Measurements from ENCODE around the gene ZEB1. TPM values are rescaled to one million over a fixed set of nuclear protein-coding genes. Genes with fewer than 3 reads are reported as not detected.

The ZEB1 gene
- total RNA-seq, 1 experiment from 2014 or later: 31.5 TPM

DNA sequence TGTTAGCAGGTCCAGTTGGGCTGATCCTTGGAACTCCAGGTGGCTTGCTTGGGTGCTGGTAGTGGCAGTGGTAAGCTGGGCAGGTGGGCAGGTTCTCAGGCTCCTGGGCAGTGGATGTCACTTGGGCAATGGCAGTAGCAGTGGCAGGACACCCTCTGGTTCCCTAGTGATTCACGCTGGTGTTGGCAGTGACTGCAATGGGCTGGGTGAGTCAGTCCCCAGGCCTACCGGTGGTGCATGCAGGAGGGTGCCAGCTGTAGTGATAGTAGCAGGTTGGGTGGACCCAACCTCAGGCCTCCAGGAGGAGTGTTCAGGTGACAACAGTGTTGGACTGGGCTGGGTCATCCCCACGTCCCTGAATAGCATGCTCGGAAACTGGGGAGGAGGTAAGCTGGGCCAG lies 189.2 kb downstream of the ZEB1 start:
- no peak overlapping the region for H3K27ac ChIP-seq (ENCODE audit: low read length)
- no TSS peak for BruUV-seq (replicated peaks)
- no peaks in the 10 kb centered on the region for H3K4me1 ChIP-seq (ENCODE audit: control insufficient read depth, insufficient read depth, low read length)
- H3K9me3 ChIP-seq (ENCODE audit: control insufficient read depth, insufficient read depth, low read depth, low read length): peaks cover 21% of the 10 kb centered on the region; the same call in 1 of the 2 replicates
- TF ChIP-seq, protein P1, sequence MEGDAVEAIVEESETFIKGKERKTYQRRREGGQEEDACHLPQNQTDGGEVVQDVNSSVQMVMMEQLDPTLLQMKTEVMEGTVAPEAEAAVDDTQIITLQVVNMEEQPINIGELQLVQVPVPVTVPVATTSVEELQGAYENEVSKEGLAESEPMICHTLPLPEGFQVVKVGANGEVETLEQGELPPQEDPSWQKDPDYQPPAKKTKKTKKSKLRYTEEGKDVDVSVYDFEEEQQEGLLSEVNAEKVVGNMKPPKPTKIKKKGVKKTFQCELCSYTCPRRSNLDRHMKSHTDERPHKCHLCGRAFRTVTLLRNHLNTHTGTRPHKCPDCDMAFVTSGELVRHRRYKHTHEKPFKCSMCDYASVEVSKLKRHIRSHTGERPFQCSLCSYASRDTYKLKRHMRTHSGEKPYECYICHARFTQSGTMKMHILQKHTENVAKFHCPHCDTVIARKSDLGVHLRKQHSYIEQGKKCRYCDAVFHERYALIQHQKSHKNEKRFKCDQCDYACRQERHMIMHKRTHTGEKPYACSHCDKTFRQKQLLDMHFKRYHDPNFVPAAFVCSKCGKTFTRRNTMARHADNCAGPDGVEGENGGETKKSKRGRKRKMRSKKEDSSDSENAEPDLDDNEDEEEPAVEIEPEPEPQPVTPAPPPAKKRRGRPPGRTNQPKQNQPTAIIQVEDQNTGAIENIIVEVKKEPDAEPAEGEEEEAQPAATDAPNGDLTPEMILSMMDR (IDR thresholded peaks at IDR 0.05): no peak
- TF ChIP-seq TCF7L2 (IDR thresholded peaks at IDR 0.05; ENCODE audit: low read depth, low read length) (no peak), SIN3A (IDR thresholded peaks at IDR 0.05; ENCODE audit: borderline replicate concordance, insufficient read depth, low read depth, low read length) (no peak), POLR2AphosphoS5 (IDR thresholded peaks at IDR 0.05; ENCODE audit: low read depth, low read length) (no peak)
- TF ChIP-seq, protein P2, sequence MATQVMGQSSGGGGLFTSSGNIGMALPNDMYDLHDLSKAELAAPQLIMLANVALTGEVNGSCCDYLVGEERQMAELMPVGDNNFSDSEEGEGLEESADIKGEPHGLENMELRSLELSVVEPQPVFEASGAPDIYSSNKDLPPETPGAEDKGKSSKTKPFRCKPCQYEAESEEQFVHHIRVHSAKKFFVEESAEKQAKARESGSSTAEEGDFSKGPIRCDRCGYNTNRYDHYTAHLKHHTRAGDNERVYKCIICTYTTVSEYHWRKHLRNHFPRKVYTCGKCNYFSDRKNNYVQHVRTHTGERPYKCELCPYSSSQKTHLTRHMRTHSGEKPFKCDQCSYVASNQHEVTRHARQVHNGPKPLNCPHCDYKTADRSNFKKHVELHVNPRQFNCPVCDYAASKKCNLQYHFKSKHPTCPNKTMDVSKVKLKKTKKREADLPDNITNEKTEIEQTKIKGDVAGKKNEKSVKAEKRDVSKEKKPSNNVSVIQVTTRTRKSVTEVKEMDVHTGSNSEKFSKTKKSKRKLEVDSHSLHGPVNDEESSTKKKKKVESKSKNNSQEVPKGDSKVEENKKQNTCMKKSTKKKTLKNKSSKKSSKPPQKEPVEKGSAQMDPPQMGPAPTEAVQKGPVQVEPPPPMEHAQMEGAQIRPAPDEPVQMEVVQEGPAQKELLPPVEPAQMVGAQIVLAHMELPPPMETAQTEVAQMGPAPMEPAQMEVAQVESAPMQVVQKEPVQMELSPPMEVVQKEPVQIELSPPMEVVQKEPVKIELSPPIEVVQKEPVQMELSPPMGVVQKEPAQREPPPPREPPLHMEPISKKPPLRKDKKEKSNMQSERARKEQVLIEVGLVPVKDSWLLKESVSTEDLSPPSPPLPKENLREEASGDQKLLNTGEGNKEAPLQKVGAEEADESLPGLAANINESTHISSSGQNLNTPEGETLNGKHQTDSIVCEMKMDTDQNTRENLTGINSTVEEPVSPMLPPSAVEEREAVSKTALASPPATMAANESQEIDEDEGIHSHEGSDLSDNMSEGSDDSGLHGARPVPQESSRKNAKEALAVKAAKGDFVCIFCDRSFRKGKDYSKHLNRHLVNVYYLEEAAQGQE (IDR thresholded peaks at IDR 0.05; ENCODE audit: insufficient read depth in 1 of 2, low read depth in 2 of 2, low read length in 1 of 2): no peak
- CTCF ChIA-PET: no interaction called here
- no peak overlapping the region for H3K4me3 ChIP-seq (ENCODE audit: low read depth in 2 of 2, low read length in 2 of 2)
- in situ Hi-C loops (cut with HindIII; ENCODE audit: low pct_unique_long_range_greater_than_20kb, low sequenced_read_pairs) (no loop called here), intact Hi-C loops (cut with micrococcal nuclease; ENCODE audit: unreplicated experiment) (no loop called here)
- POLR2A ChIA-PET: no interaction called here
- peaks cover 6% of the 10 kb centered on the region; the same call in 1 of the 2 replicates for H3K36me3 ChIP-seq (ENCODE audit: control insufficient read depth, insufficient read depth, low read length)
- H3K27me3 ChIP-seq (ENCODE audit: control insufficient read depth, insufficient read depth, low read length): no peaks in the 10 kb centered on the region
- ATAC-seq: no peak
- DNase-seq (ENCODE audit: low read depth, low spot score): no peak

DNA sequence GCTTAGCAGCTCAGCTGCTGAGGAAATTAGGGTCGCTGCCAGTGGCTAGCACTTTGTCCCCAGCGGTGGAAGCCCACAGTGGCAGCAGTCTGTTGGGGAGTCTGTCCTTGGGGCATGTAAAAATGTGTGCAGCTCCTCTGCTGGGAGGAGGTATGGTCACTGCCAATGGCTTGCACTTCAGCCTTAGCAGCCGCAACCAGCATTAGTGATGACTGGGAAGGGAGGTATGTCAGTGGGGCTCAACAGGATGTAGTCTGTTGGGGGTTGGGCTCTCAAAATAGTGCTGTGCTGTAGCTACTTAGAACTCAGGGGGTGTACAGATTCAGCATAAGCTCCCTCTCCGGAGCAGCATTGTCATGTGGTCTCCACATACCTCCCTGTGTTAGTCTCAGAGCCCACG lies 189.9 kb downstream of the ZEB1 start:
- DNase-seq (ENCODE audit: low read depth, low spot score) (no peak), ATAC-seq (no peak)
- no peak for TF ChIP-seq POLR2AphosphoS5 (IDR thresholded peaks at IDR 0.05; ENCODE audit: low read depth, low read length)
- no peak for TF ChIP-seq SIN3A (IDR thresholded peaks at IDR 0.05; ENCODE audit: borderline replicate concordance, insufficient read depth, low read depth, low read length)
- TF ChIP-seq, protein P1 (IDR thresholded peaks at IDR 0.05): no peak
- TF ChIP-seq TCF7L2 (IDR thresholded peaks at IDR 0.05; ENCODE audit: low read depth, low read length): no peak
- TF ChIP-seq, protein P2 (IDR thresholded peaks at IDR 0.05; ENCODE audit: insufficient read depth in 1 of 2, low read depth in 2 of 2, low read length in 1 of 2): no peak
- in situ Hi-C loops (cut with HindIII; ENCODE audit: low pct_unique_long_range_greater_than_20kb, low sequenced_read_pairs) (no loop called here), intact Hi-C loops (cut with micrococcal nuclease; ENCODE audit: unreplicated experiment) (no loop called here)
- Histone ChIP-seq H3K4me3 (ENCODE audit: low read depth in 2 of 2, low read length in 2 of 2) (no peak overlapping the region), H3K27me3 (ENCODE audit: control insufficient read depth, insufficient read depth, low read length) (no peaks in the 10 kb centered on the region), H3K27ac (ENCODE audit: low read length) (no peak overlapping the region), H3K4me1 (ENCODE audit: control insufficient read depth, insufficient read depth, low read length) (no peaks in the 10 kb centered on the region), H3K36me3 (ENCODE audit: control insufficient read depth, insufficient read depth, low read length) (peaks cover 6% of the 10 kb centered on the region; the same call in 1 of the 2 replicates), H3K9me3 (ENCODE audit: control insufficient read depth, insufficient read depth, low read depth, low read length) (peaks cover 21% of the 10 kb centered on the region; the same call in 1 of the 2 replicates)
- no TSS peak for BruUV-seq (replicated peaks)
- ChIA-PET CTCF (no interaction called here), POLR2A (no interaction called here)
